Vagina (tissue), 2 donors: ENCODE results near the gene EHMT2. TPM values are rescaled to one million over a fixed set of nuclear protein-coding genes. Genes with fewer than 3 reads are reported as not detected.
A peak's percentile ranks its signal among the peaks of the same experiment; 100 is the strongest.

Experiments used
- DNase-seq, 2 donors: peaks; one replicate each; pipeline ENCODE4 v3.0.0-alpha.2; 2017; ENCODE audit errors: extremely low spot score in 2 of 2
- H3K27ac ChIP-seq: fragments of 200-600 bp; sonication (generic); one replicate; pipeline ENCODE4 v1.5.1; 2019
- H3K27me3 ChIP-seq: fragments of 200-600 bp; sonication (generic); one replicate; pipeline ENCODE4 v1.5.1; 2019
- H3K36me3 ChIP-seq, 2 donors: fragments of 200-600 bp; sonication (generic); one replicate each; pipeline ENCODE4 v1.5.1; 2017 to 2019
- H3K4me1 ChIP-seq: fragments of 200-600 bp; sonication (generic); one replicate; pipeline ENCODE4 v1.5.1; 2019
- H3K4me3 ChIP-seq, 2 donors: fragments of 200-600 bp; sonication (generic); 1 replicate in 1 of 2; 2 replicates in 1 of 2; pipeline ENCODE4 v1.5.1; 2016 to 2019
- H3K9me3 ChIP-seq: fragments of 200-600 bp; sonication (generic); one replicate; pipeline ENCODE4 v1.5.1; 2019
- POLR2A ChIP-seq, 2 donors: fragments of 450-650 bp; IDR thresholded peaks; one replicate each; pipeline ENCODE4 v1.6.1; 2017; ENCODE audit warnings: antibody characterized with exemption in 2 of 2, mild to moderate bottlenecking in 2 of 2, moderate library complexity in 2 of 2
- POLR2AphosphoS5 ChIP-seq, 2 donors: sonication (generic); formaldehyde crosslinking; IDR thresholded peaks; one replicate each; pipeline ENCODE4 v1.9.0; 2017; ENCODE audit warnings: antibody characterized with exemption in 2 of 2, mild to moderate bottlenecking in 2 of 2, low read depth in 1 of 2; ENCODE audit not compliant: insufficient read depth in 1 of 2
- intact Hi-C: fragments of 100-400 bp; cut with DNase I; formaldehyde crosslinking; loops from one replicate; pipeline ENCODE4 v1.15.1; 2023
- total RNA-seq: library from RNA; depleted of rRNA; stranded (reverse); fragments of >200 nt; gene quantifications from one replicate; pipeline ENCODE4 v1.2.3, GENCODE V29; 2016
- TF ChIP-seq, protein P1 (sequence below), 3 experiments: fragments of 450-650 bp in 2 of 3; fragments of 200-600 bp in 1 of 3; sonication (generic) in 1 of 3; IDR thresholded peaks; one replicate each; pipeline ENCODE4 v1.5.1; 2017 to 2019; ENCODE audit warnings: antibody characterized with exemption in 3 of 3, mild to moderate bottlenecking in 2 of 3, moderate library complexity in 2 of 3

EHMT2 gene
- 45.2 TPM for total RNA-seq

DNA sequence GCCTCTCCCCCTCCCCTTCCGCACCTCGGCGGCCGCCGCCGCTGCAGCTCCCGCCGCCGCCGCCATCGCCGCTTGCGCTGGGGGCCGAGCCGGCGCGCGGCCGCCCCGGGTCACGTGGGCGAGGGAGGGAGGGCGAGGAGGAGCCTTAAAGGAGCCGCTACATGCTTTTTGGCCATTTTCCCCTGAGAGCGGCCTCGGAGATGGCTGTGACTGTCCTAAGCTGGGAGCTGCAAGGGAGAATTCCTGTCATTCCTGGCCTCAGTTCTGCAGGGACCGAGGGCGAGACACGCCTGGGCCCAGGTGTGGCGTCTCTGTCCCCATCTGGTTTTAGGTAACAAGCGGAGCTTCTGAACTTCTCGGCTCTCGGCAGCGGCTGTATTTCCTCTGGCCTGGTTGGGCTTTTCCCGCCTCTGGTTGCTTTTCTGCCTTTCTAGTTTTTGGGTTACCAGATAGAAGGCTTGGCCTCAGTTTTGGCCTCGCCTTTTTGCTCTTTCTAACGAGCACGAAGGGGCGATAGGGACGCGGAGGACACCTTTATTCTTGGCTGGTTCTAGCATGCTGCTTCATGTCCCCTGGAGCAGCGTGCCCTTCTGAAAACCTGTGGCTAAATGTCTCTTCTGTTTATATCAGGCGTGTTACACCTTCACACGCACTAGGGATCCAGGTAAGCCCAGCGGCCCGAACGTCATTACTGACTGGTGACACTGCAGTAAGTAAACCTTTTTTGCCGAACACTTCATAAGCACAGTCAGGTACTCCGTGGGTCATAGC, at the start of gene EHMT2:
Gene EHMT2, minus strand, starts transcription at position 87 of the 771 bp plus-strand sequence. Its CDS starts 21 bp downstream, at position 66.
- peaks cover 47% of the 10 kb centered on the region for H3K4me1 ChIP-seq
- peak; percentile 40 to 84 for TF ChIP-seq POLR2AphosphoS5 (IDR thresholded peaks at IDR 0.05; ENCODE audit: insufficient read depth in 1 of 2, low read depth in 1 of 2)
- TF ChIP-seq, protein P1, sequence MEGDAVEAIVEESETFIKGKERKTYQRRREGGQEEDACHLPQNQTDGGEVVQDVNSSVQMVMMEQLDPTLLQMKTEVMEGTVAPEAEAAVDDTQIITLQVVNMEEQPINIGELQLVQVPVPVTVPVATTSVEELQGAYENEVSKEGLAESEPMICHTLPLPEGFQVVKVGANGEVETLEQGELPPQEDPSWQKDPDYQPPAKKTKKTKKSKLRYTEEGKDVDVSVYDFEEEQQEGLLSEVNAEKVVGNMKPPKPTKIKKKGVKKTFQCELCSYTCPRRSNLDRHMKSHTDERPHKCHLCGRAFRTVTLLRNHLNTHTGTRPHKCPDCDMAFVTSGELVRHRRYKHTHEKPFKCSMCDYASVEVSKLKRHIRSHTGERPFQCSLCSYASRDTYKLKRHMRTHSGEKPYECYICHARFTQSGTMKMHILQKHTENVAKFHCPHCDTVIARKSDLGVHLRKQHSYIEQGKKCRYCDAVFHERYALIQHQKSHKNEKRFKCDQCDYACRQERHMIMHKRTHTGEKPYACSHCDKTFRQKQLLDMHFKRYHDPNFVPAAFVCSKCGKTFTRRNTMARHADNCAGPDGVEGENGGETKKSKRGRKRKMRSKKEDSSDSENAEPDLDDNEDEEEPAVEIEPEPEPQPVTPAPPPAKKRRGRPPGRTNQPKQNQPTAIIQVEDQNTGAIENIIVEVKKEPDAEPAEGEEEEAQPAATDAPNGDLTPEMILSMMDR (IDR thresholded peaks at IDR 0.05): no peak
- TF ChIP-seq POLR2A (IDR thresholded peaks at IDR 0.05): peak in 1 of 2 donors; percentile 72
- H3K27ac ChIP-seq: peak within 1 kb of the TSS; percentile 97
- DNase-seq: no peak
- H3K9me3 ChIP-seq: no peaks in the 10 kb centered on the region
- no peaks in the 10 kb centered on the region for H3K27me3 ChIP-seq
- H3K36me3 ChIP-seq: peaks cover 0 to 26% of the 10 kb centered on the region in 2 donors
- intact Hi-C loops: no loop called here
- peak within 1 kb of the TSS; percentile 87 to 99 for H3K4me3 ChIP-seq

DNA sequence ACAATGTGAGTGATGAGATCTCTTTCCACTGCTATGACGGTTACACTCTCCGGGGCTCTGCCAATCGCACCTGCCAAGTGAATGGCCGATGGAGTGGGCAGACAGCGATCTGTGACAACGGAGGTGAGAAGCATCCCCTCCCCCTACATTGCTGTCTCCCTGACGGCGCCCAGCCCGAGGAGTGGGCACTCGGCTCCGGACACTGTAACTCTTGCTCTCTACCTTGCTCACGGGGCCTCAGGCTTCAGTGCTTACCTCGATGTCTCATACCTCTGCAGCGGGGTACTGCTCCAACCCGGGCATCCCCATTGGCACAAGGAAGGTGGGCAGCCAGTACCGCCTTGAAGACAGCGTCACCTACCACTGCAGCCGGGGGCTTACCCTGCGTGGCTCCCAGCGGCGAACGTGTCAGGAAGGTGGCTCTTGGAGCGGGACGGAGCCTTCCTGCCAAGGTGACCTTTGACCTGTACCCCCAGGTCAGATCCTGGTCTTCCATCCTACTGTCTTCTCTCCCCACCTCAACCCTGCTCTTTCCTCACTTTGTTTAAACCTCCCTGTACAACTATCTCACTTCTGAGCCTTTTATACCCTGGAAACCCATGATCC, 49.7 kb upstream of the EHMT2 start:
- Histone ChIP-seq H3K4me1 (peaks cover 19% of the 10 kb centered on the region), H3K36me3 (peaks cover 0 to 10% of the 10 kb centered on the region in 2 donors), H3K9me3 (no peaks in the 10 kb centered on the region), H3K27ac (no peak overlapping the region), H3K27me3 (no peaks in the 10 kb centered on the region), H3K4me3 (no peak overlapping the region)
- intact Hi-C loops: loop anchor here (5.0 kb wide), 1 partner anchor 45 kb away; the partner anchor contains the start of gene ZBTB12
- no peak for DNase-seq
- TF ChIP-seq POLR2A (IDR thresholded peaks at IDR 0.05): no peak
- TF ChIP-seq, protein P1 (IDR thresholded peaks at IDR 0.05): no peak

DNA sequence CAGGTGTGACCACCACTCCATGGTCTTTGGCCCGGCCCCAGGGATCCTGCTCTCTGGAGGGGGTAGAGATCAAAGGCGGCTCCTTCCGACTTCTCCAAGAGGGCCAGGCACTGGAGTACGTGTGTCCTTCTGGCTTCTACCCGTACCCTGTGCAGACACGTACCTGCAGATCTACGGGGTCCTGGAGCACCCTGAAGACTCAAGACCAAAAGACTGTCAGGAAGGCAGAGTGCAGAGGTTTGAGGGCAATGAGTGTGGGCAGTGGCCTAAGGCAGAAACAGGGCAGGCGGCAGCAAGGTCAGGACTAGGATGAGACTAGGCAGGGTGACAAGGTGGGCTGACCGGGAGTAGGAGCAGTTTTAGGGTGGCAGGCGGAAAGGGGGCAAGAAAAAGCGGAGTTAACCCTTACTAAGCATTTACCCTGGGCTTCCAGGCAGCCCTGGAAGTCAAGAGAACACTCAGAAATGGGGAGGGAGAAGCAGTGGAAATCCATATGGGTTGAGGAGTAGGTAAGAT, 48.9 kb upstream of the EHMT2 start:
- Histone ChIP-seq H3K36me3 (peaks cover 0 to 2% of the 10 kb centered on the region in 2 donors), H3K4me3 (no peak overlapping the region), H3K9me3 (no peaks in the 10 kb centered on the region), H3K27me3 (no peaks in the 10 kb centered on the region), H3K4me1 (peaks cover 19% of the 10 kb centered on the region), H3K27ac (peak overlapping the region; percentile 82)
- no peak for DNase-seq
- intact Hi-C loops: loop anchor here (5.0 kb wide), 1 partner anchor 44 kb away; the partner anchor contains the start of gene ZBTB12
- TF ChIP-seq POLR2A (IDR thresholded peaks at IDR 0.05) (no peak), POLR2AphosphoS5 (IDR thresholded peaks at IDR 0.05; ENCODE audit: insufficient read depth in 1 of 2, low read depth in 1 of 2) (no peak)
- TF ChIP-seq, protein P1 (IDR thresholded peaks at IDR 0.05): no peak

DNA sequence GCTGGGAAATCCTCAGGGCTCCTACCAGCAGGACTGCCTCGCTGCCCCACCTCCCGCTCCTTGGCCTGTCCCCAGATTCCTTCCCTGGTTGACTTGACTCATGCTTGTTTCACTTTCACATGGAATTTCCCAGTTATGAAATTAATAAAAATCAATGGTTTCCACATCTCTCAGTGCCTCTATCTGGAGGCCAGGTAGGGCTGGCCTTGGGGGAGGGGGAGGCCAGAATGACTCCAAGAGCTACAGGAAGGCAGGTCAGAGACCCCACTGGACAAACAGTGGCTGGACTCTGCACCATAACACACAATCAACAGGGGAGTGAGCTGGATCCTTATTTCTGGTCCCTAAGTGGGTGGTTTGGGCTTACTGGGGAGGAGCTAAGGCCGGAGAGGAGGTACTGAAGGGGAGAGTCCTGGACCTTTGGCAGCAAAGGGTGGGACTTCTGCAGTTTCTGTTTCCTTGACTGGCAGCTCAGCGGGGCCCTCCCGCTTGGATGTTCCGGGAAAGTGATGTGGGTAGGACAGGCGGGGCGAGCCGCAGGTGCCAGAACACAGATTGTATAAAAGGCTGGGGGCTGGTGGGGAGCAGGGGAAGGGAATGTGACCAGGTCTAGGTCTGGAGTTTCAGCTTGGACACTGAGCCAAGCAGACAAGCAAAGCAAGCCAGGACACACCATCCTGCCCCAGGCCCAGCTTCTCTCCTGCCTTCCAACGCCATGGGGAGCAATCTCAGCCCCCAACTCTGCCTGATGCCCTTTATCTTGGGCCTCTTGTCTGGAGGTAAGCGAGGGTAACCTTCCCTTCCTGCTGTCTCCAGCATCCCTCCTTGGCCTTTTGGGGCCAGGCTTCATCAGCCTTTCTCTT, 48.2 kb upstream of the EHMT2 start, which contains the start of gene CFB:
Gene CFB, plus strand, starts transcription at position 589 of the 863 bp plus-strand sequence. Its CDS starts 127 bp downstream, at position 716.
- Histone ChIP-seq H3K36me3 (no peaks in the 10 kb centered on the region), H3K4me3 (peak within 1 kb of the TSS; percentile 17 to 20), H3K27me3 (no peaks in the 10 kb centered on the region), H3K9me3 (no peaks in the 10 kb centered on the region), H3K4me1 (peaks cover 19% of the 10 kb centered on the region), H3K27ac (peak within 1 kb of the TSS; percentile 82)
- TF ChIP-seq POLR2AphosphoS5 (IDR thresholded peaks at IDR 0.05; ENCODE audit: insufficient read depth in 1 of 2, low read depth in 1 of 2) (peak; percentile 62 to 68), POLR2A (IDR thresholded peaks at IDR 0.05) (no peak)
- TF ChIP-seq, protein P1 (IDR thresholded peaks at IDR 0.05): no peak
- DNase-seq: peak in 1 of 2 donors; percentile 96
- intact Hi-C loops: loop anchor here (5.0 kb wide), 1 partner anchor 43 kb away; the partner anchor contains the start of gene ZBTB12
